ENCODE measurements around the gene CCL25.

DNA sequence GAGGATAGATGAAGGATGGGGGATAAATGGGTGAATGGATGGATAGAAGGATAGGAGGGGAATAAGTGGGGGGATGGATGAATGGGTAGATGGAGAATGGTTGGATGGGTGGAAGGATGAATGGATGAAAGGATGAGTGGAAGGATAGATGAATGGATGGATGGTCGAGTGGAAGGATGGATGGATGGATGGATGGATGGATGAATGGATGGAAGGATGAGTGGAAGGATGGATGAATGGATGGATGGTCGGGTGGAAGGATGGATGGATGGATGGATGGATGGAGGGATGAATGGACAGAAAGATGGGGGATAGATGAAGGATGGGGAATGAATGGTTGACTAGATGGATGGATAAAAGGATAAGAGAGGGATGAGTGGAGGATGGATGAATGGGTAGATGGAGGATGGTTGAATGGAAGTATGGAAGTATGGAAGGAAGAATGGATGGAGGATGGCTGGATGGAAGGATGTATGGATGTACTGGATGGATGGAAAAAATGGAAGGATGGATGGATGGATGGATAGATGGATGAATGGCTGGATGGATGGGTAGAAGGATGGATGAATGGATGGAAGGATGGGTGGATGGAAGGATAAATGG lies 54.8 kb downstream of the CCL25 start:
- TF ChIP-seq POLR2A (IDR thresholded peaks at IDR 0.05; ENCODE audit: low read depth, low read length) (no peak), POLR2AphosphoS5 (IDR thresholded peaks at IDR 0.05; ENCODE audit: low read depth, low read length) (no peak), TAF1 (IDR thresholded peaks at IDR 0.05; ENCODE audit: borderline replicate concordance, low read depth, low read length) (no peak)
